ENCODE measurements around the gene OR8B3.

GRCh38 chr11:124394408-124394807 lies 4.4 kb downstream of the OR8B3 start:
- TF ChIP-seq TAF1 (IDR thresholded peaks at IDR 0.05; ENCODE audit: low read depth) (no peak), CREB1 (IDR thresholded peaks at IDR 0.05; ENCODE audit: low read depth) (no peak), YY1 (IDR thresholded peaks at IDR 0.05; ENCODE audit: low read depth) (no peak), EP300 (IDR thresholded peaks at IDR 0.05; ENCODE audit: borderline replicate concordance) (no peak), FOXM1 (IDR thresholded peaks at IDR 0.05; ENCODE audit: borderline replicate concordance, low read depth) (no peak), TCF12 (IDR thresholded peaks at IDR 0.05; ENCODE audit: low read depth) (no peak), CEBPB (IDR thresholded peaks at IDR 0.05) (no peak), TEAD4 (IDR thresholded peaks at IDR 0.05) (no peak), ZBTB7A (IDR thresholded peaks at IDR 0.05; ENCODE audit: low read depth) (no peak), EGR1 (IDR thresholded peaks at IDR 0.05) (no peak), MAX (IDR thresholded peaks at IDR 0.05) (no peak), RAD21 (IDR thresholded peaks at IDR 0.05; ENCODE audit: low read depth) (no peak)
